Mesenchymal stem cell (in vitro differentiated cells and primary cell): ENCODE measurements around the gene EML1.

ENCODE experiments used
- DNase-seq: peaks from one replicate; pipeline ENCODE4 v3.0.0-alpha.2; 2013
- H2AFZ ChIP-seq: one replicate; pipeline ENCODE4 v1.6.1; 2013; ENCODE audit warnings: low read depth, mild to moderate bottlenecking, control low read depth, inconsistent platforms, low read length, moderate library complexity
- H2AK5ac ChIP-seq: 2 replicates; pipeline ENCODE4 v1.6.1; 2013; ENCODE audit warnings: low read length, moderate library complexity, mild to moderate bottlenecking, inconsistent platforms; ENCODE audit not compliant: severe bottlenecking
- H2BK120ac ChIP-seq: one replicate; pipeline ENCODE4 v1.6.1; 2013; ENCODE audit warnings: low read depth, mild to moderate bottlenecking, inconsistent platforms, low read length, moderate library complexity
- H2BK12ac ChIP-seq, 2 experiments: one replicate each; pipeline ENCODE4 v1.6.1; 2013; ENCODE audit warnings: inconsistent platforms in 2 of 2, low read length in 2 of 2, mild to moderate bottlenecking in 2 of 2, moderate library complexity in 2 of 2, control low read depth in 1 of 2
- H2BK15ac ChIP-seq: one replicate; pipeline ENCODE4 v1.6.1; 2013; ENCODE audit warnings: mild to moderate bottlenecking, low read depth, inconsistent platforms; ENCODE audit not compliant: poor library complexity, severe bottlenecking
- H2BK5ac ChIP-seq: 2 replicates; pipeline ENCODE4 v1.6.1; 2013; ENCODE audit warnings: low read depth, mild to moderate bottlenecking, low read length, control low read depth, inconsistent platforms; ENCODE audit not compliant: poor library complexity, severe bottlenecking
- H3K14ac ChIP-seq, 2 experiments: one replicate each; pipeline ENCODE4 v1.6.1; 2013; ENCODE audit warnings: inconsistent platforms in 2 of 2, low read length in 2 of 2, control low read depth in 1 of 2, mild to moderate bottlenecking in 1 of 2, moderate library complexity in 1 of 2
- H3K18ac ChIP-seq, 2 experiments: one replicate each; pipeline ENCODE4 v1.6.1; 2013; ENCODE audit warnings: inconsistent platforms in 2 of 2, low read length in 2 of 2, control low read depth in 1 of 2, low read depth in 1 of 2, mild to moderate bottlenecking in 1 of 2
- H3K23ac ChIP-seq, 2 experiments: one replicate each; pipeline ENCODE4 v1.6.1; 2013; ENCODE audit warnings: inconsistent platforms in 2 of 2, low read length in 2 of 2, mild to moderate bottlenecking in 2 of 2, moderate library complexity in 2 of 2, control low read depth in 1 of 2
- H3K27ac ChIP-seq: 2 replicates; pipeline ENCODE4 v1.5.1; 2013; ENCODE audit warnings: mild to moderate bottlenecking, moderate library complexity, low read length, control low read depth, inconsistent platforms; ENCODE audit not compliant: poor library complexity, severe bottlenecking
- H3K27me3 ChIP-seq, 2 experiments: 2 replicates each; pipeline versions ENCODE4 v1.6.1 to v1.7.0; 2013; ENCODE audit warnings: low read length in 2 of 2, mild to moderate bottlenecking in 2 of 2, moderate library complexity in 2 of 2, control low read depth in 1 of 2, inconsistent platforms in 1 of 2; ENCODE audit not compliant: control insufficient read depth in 1 of 2, insufficient read depth in 1 of 2
- H3K36me3 ChIP-seq, 2 experiments: 2 replicates each; pipeline versions ENCODE4 v1.6.1 to v1.7.0; 2013; ENCODE audit warnings: low read length in 2 of 2, control low read depth in 1 of 2, inconsistent platforms in 1 of 2, low read depth in 1 of 2, mild to moderate bottlenecking in 1 of 2; ENCODE audit not compliant: insufficient read depth in 2 of 2, control insufficient read depth in 1 of 2
- H3K4ac ChIP-seq, 2 experiments: one replicate each; pipeline ENCODE4 v1.6.1; 2013; ENCODE audit warnings: inconsistent platforms in 2 of 2, low read length in 2 of 2, mild to moderate bottlenecking in 2 of 2, moderate library complexity in 2 of 2, control low read depth in 1 of 2, low read depth in 1 of 2
- H3K4me1 ChIP-seq: 2 replicates; pipeline ENCODE4 v1.6.1; 2013; ENCODE audit warnings: low read depth, low read length, control low read depth; ENCODE audit not compliant: control insufficient read depth, insufficient read depth
- H3K4me2 ChIP-seq: 2 replicates; pipeline ENCODE4 v1.6.1; 2013; ENCODE audit warnings: low read length, mild to moderate bottlenecking, inconsistent platforms; ENCODE audit not compliant: poor library complexity, severe bottlenecking
- H3K4me3 ChIP-seq, 2 experiments: 2 replicates each; pipeline versions ENCODE4 v1.5.1 to v1.7.0; 2013; ENCODE audit warnings: low read length in 2 of 2, mild to moderate bottlenecking in 2 of 2, control low read depth in 1 of 2, low read depth in 1 of 2; ENCODE audit not compliant: insufficient read depth in 1 of 2
- H3K79me1 ChIP-seq: replicated peaks from 2 replicates; pipeline ENCODE4 v1.6.1; 2013; ENCODE audit warnings: mild to moderate bottlenecking, control low read depth, low read length, inconsistent platforms; ENCODE audit not compliant: poor library complexity, severe bottlenecking
- H3K9ac ChIP-seq: 2 replicates; pipeline ENCODE4 v1.7.0; 2013; ENCODE audit warnings: mild to moderate bottlenecking, low read length, moderate library complexity
- H3K9me3 ChIP-seq: 2 replicates; pipeline ENCODE4 v1.7.0; 2013; ENCODE audit warnings: mild to moderate bottlenecking, low read length; ENCODE audit not compliant: control insufficient read depth
- H4K8ac ChIP-seq: one replicate; pipeline ENCODE4 v1.6.1; 2013; ENCODE audit warnings: inconsistent platforms, mild to moderate bottlenecking, low read length, moderate library complexity
- H4K91ac ChIP-seq: one replicate; pipeline ENCODE4 v1.6.1; 2013; ENCODE audit warnings: mild to moderate bottlenecking, low read length, inconsistent platforms
- WGBS: methylation state at CpG from one replicate; pipeline ENCODE4 v1.1.7; 2013; ENCODE audit warnings: mixed read lengths; 5-methylcytosine and 5-hydroxymethylcytosine counted together

The EML1 gene

GRCh38 chr14:99936056-99936455 is 142.8 kb downstream of the EML1 start:
- H3K27ac ChIP-seq, result no peak overlapping the region
- H4K8ac ChIP-seq, result no peak overlapping the region
- no peak overlapping the region for H3K4me2 ChIP-seq
- no peak overlapping the region for H2BK15ac ChIP-seq
- H3K23ac ChIP-seq, result no peak overlapping the region
- no peak overlapping the region for H2BK120ac ChIP-seq
- no peak overlapping the region for H2BK12ac ChIP-seq
- no peak for DNase-seq
- peaks cover 33 to 38% of the 10 kb centered on the region in 2 experiments for H3K36me3 ChIP-seq
- H3K79me1 ChIP-seq, result no peaks in the 10 kb centered on the region
- no peak overlapping the region for H4K91ac ChIP-seq
- H3K9ac ChIP-seq, result no peak overlapping the region
- H3K18ac ChIP-seq, result no peak overlapping the region
- no peaks in the 10 kb centered on the region for H3K4me1 ChIP-seq
- 89% methylated on average over 16 of the region's 16 CpGs for WGBS
- no peak overlapping the region for H3K4ac ChIP-seq
- no peak overlapping the region for H2AK5ac ChIP-seq
- H2BK5ac ChIP-seq, result no peak overlapping the region
- no peaks in the 10 kb centered on the region for H3K9me3 ChIP-seq
- no peak overlapping the region for H2AFZ ChIP-seq
- H3K4me3 ChIP-seq, result no peak overlapping the region
- H3K27me3 ChIP-seq, result no peaks in the 10 kb centered on the region
- H3K14ac ChIP-seq, result no peak overlapping the region

- no peak overlapping the region for H2BK120ac ChIP-seq
- H3K9ac ChIP-seq, result no peak overlapping the region
- H2BK12ac ChIP-seq, result no peak overlapping the region
- H3K23ac ChIP-seq, result no peak overlapping the region
- H2AK5ac ChIP-seq, result no peak overlapping the region
- H3K27me3 ChIP-seq, result no peaks in the 10 kb centered on the region
- H3K36me3 ChIP-seq, result peaks cover 38 to 41% of the 10 kb centered on the region in 2 experiments
- H3K79me1 ChIP-seq, result no peaks in the 10 kb centered on the region
- no peak for DNase-seq
- H2BK15ac ChIP-seq, result no peak overlapping the region
- H3K27ac ChIP-seq, result no peak overlapping the region
- H3K9me3 ChIP-seq, result no peaks in the 10 kb centered on the region
- H3K4me1 ChIP-seq, result no peaks in the 10 kb centered on the region
- H3K18ac ChIP-seq, result no peak overlapping the region
- no peak overlapping the region for H4K91ac ChIP-seq
- H4K8ac ChIP-seq, result no peak overlapping the region
- no peak overlapping the region for H3K4me2 ChIP-seq
- no peak overlapping the region for H3K14ac ChIP-seq
- H2BK5ac ChIP-seq, result no peak overlapping the region
- H3K4ac ChIP-seq, result no peak overlapping the region
- no peak overlapping the region for H3K4me3 ChIP-seq
- H2AFZ ChIP-seq, result no peak overlapping the region
- 94% methylated on average over 29 of the region's 29 CpGs for WGBS
These were observed 143.7 kb downstream of the EML1 start for GRCh38 chr14:99936738-99937474.

GRCh38 chr14:99937475-99938244 is 144.4 kb downstream of the EML1 start:
- Histone ChIP-seq H2AK5ac (no peak overlapping the region), H3K4me1 (no peaks in the 10 kb centered on the region), H4K8ac (no peak overlapping the region), H4K91ac (no peak overlapping the region), H3K4me3 (no peak overlapping the region), H3K27ac (no peak overlapping the region), H2BK12ac (no peak overlapping the region), H3K4ac (no peak overlapping the region), H3K18ac (no peak overlapping the region), H3K4me2 (no peak overlapping the region), H3K9ac (no peak overlapping the region), H3K79me1 (no peaks in the 10 kb centered on the region), H2BK120ac (no peak overlapping the region), H3K14ac (no peak overlapping the region), H2BK5ac (no peak overlapping the region), H3K9me3 (no peaks in the 10 kb centered on the region), H3K23ac (no peak overlapping the region), H2AFZ (no peak overlapping the region), H2BK15ac (no peak overlapping the region), H3K36me3 (peaks cover 38 to 47% of the 10 kb centered on the region in 2 experiments), H3K27me3 (no peaks in the 10 kb centered on the region)
- WGBS, result 91% methylated on average over 14 of the region's 14 CpGs
- no peak for DNase-seq

- H3K18ac ChIP-seq, result no peak overlapping the region
- no peak overlapping the region for H3K4me2 ChIP-seq
- no peak overlapping the region for H3K4ac ChIP-seq
- 88% methylated on average over 8 of the region's 8 CpGs for WGBS
- no peaks in the 10 kb centered on the region for H3K27me3 ChIP-seq
- no peak overlapping the region for H2AK5ac ChIP-seq
- no peak overlapping the region for H3K14ac ChIP-seq
- no peaks in the 10 kb centered on the region for H3K9me3 ChIP-seq
- no peak overlapping the region for H2BK120ac ChIP-seq
- no peak overlapping the region for H3K4me3 ChIP-seq
- H3K23ac ChIP-seq, result no peak overlapping the region
- no peak overlapping the region for H4K8ac ChIP-seq
- no peak overlapping the region for H3K9ac ChIP-seq
- no peak for DNase-seq
- H2BK5ac ChIP-seq, result no peak overlapping the region
- H2AFZ ChIP-seq, result no peak overlapping the region
- H2BK15ac ChIP-seq, result no peak overlapping the region
- H3K79me1 ChIP-seq, result no peaks in the 10 kb centered on the region
- no peaks in the 10 kb centered on the region for H3K4me1 ChIP-seq
- H3K36me3 ChIP-seq, result peaks cover 41 to 48% of the 10 kb centered on the region in 2 experiments
- H3K27ac ChIP-seq, result no peak overlapping the region
- no peak overlapping the region for H4K91ac ChIP-seq
- H2BK12ac ChIP-seq, result no peak overlapping the region
These were observed 145.2 kb downstream of the EML1 start for GRCh38 chr14:99938376-99938775.
